Osteocyte (in vitro differentiated cells): ENCODE results near the gene SLC2A14. TPM values are rescaled to one million over a fixed set of nuclear protein-coding genes. Genes with fewer than 3 reads are reported as not detected.
"Not testable (repeated sequence)": the region's sequence is repeated elsewhere in the genome, so short reads cannot be mapped to it uniquely, and the experiment has no call there.

ENCODE experiments used
- DNase-seq: peaks from one replicate; pipeline ENCODE4 v3.0.0; 2021; ENCODE audit warnings: mixed read lengths; ENCODE audit not compliant: unreplicated experiment; ENCODE audit errors: extremely low spot score
- H3K27ac Mint-ChIP-seq: one replicate; pipeline ENCODE4 v1.8.0; 2021; ENCODE audit warnings: mild to moderate bottlenecking, mixed read lengths; ENCODE audit not compliant: unreplicated experiment
- H3K27me3 Mint-ChIP-seq: one replicate; pipeline ENCODE4 v1.8.0; 2021; ENCODE audit warnings: mixed read lengths; ENCODE audit not compliant: unreplicated experiment
- H3K36me3 Mint-ChIP-seq: one replicate; pipeline ENCODE4 v1.8.0; 2021; ENCODE audit warnings: mixed read lengths; ENCODE audit not compliant: unreplicated experiment
- H3K4me1 Mint-ChIP-seq: one replicate; pipeline ENCODE4 v1.8.0; 2021; ENCODE audit warnings: mixed read lengths; ENCODE audit not compliant: unreplicated experiment
- H3K4me3 Mint-ChIP-seq: one replicate; pipeline ENCODE4 v1.8.0; 2021; ENCODE audit warnings: mild to moderate bottlenecking, moderate library complexity, mixed read lengths; ENCODE audit not compliant: unreplicated experiment
- H3K9me3 Mint-ChIP-seq: one replicate; pipeline ENCODE4 v1.8.0; 2021; ENCODE audit warnings: mixed read lengths; ENCODE audit not compliant: unreplicated experiment
- CTCF ChIP-seq: fragments of 200-600 bp; sonication (generic); IDR thresholded peaks from 2 replicates; pipeline ENCODE4 v1.5.0; 2021; ENCODE audit warnings: antibody characterized with exemption, mild to moderate bottlenecking, moderate library complexity
- total RNA-seq: library from RNA; stranded (reverse); gene quantifications from 2 replicates; pipeline ENCODE4 v1.2.1, GENCODE V29; 2021

SLC2A14 gene
- total RNA-seq, 1 donor from 2014 or later: 1.9 TPM

- DNase-seq: no peak
- H3K27me3 Mint-ChIP-seq: no peaks in the 10 kb centered on the region
- H3K27ac Mint-ChIP-seq: no peak overlapping the region
- H3K9me3 Mint-ChIP-seq: no peaks in the 10 kb centered on the region
- H3K36me3 Mint-ChIP-seq: peaks cover 25% of the 10 kb centered on the region
- H3K4me3 Mint-ChIP-seq: no peak overlapping the region
- no peak for TF ChIP-seq CTCF
- no peaks in the 10 kb centered on the region for H3K4me1 Mint-ChIP-seq
These were observed 43.1 kb upstream of the SLC2A14 start for GRCh38 chr12:7915661-7916403.

GRCh38 chr12:7910106-7910505 is 37.4 kb upstream of the SLC2A14 start:
- H3K27me3 Mint-ChIP-seq, H3K27ac Mint-ChIP-seq, H3K9me3 Mint-ChIP-seq, H3K36me3 Mint-ChIP-seq, H3K4me1 Mint-ChIP-seq, H3K4me3 Mint-ChIP-seq, DNase-seq: not testable (repeated sequence)

GRCh38 chr12:7907009-7907408 is 34.3 kb upstream of the SLC2A14 start:
- Mint-ChIP-seq H3K4me1 (peaks cover 14% of the 10 kb centered on the region), H3K27me3 (no peaks in the 10 kb centered on the region), H3K4me3 (no peak overlapping the region), H3K36me3 (no peaks in the 10 kb centered on the region), H3K27ac (no peak overlapping the region), H3K9me3 (no peaks in the 10 kb centered on the region)
- no peak for DNase-seq
- peak; percentile 47 for TF ChIP-seq CTCF

- H3K4me1 Mint-ChIP-seq: peaks cover 14% of the 10 kb centered on the region
- not testable (repeated sequence) for DNase-seq, H3K27me3 Mint-ChIP-seq, H3K9me3 Mint-ChIP-seq, H3K27ac Mint-ChIP-seq, H3K36me3 Mint-ChIP-seq, H3K4me3 Mint-ChIP-seq
These were observed 33.6 kb upstream of the SLC2A14 start for GRCh38 chr12:7906303-7906702.

- H3K4me1 Mint-ChIP-seq: peaks cover 14% of the 10 kb centered on the region
- H3K27ac Mint-ChIP-seq: peak overlapping the region; percentile 68
- H3K4me3 Mint-ChIP-seq: peak overlapping the region; percentile 15
- H3K36me3 Mint-ChIP-seq, H3K9me3 Mint-ChIP-seq, DNase-seq, H3K27me3 Mint-ChIP-seq: not testable (repeated sequence)
These were observed 32.9 kb upstream of the SLC2A14 start for GRCh38 chr12:7905600-7906125.

- Mint-ChIP-seq H3K36me3 (no peaks in the 10 kb centered on the region), H3K27me3 (no peaks in the 10 kb centered on the region), H3K4me3 (no peak overlapping the region), H3K4me1 (peaks cover 14% of the 10 kb centered on the region), H3K9me3 (no peaks in the 10 kb centered on the region), H3K27ac (peak overlapping the region; percentile 68)
- TF ChIP-seq CTCF: no peak
- DNase-seq: no peak
These were observed 32.4 kb upstream of the SLC2A14 start for GRCh38 chr12:7905071-7905470.

GRCh38 chr12:7902416-7902815 is 29.7 kb upstream of the SLC2A14 start:
- H3K9me3 Mint-ChIP-seq, H3K4me3 Mint-ChIP-seq, H3K27me3 Mint-ChIP-seq, DNase-seq, H3K36me3 Mint-ChIP-seq, H3K27ac Mint-ChIP-seq: not testable (repeated sequence)
- H3K4me1 Mint-ChIP-seq: peaks cover 14% of the 10 kb centered on the region
